Ovary (tissue), 3 donors: Measurements from ENCODE around the gene ARID1B.

ENCODE experiments used
- POLR2A ChIP-seq: fragments of 450-650 bp; IDR thresholded peaks from one replicate; pipeline ENCODE4 v1.6.1; 2017; ENCODE audit warnings: antibody characterized with exemption, mild to moderate bottlenecking, moderate library complexity
- TF ChIP-seq, protein P1 (sequence below), 3 donors: fragments of 450-650 bp in 2 of 3; fragments of 200-600 bp in 1 of 3; IDR thresholded peaks; one replicate each; pipeline versions ENCODE4 v1.5.1 to v1.8.0; 2016 to 2022; ENCODE audit warnings: antibody characterized with exemption in 3 of 3, mild to moderate bottlenecking in 1 of 3
- donor health status: DM: no; HTN: no; CAD: no.

DNA sequence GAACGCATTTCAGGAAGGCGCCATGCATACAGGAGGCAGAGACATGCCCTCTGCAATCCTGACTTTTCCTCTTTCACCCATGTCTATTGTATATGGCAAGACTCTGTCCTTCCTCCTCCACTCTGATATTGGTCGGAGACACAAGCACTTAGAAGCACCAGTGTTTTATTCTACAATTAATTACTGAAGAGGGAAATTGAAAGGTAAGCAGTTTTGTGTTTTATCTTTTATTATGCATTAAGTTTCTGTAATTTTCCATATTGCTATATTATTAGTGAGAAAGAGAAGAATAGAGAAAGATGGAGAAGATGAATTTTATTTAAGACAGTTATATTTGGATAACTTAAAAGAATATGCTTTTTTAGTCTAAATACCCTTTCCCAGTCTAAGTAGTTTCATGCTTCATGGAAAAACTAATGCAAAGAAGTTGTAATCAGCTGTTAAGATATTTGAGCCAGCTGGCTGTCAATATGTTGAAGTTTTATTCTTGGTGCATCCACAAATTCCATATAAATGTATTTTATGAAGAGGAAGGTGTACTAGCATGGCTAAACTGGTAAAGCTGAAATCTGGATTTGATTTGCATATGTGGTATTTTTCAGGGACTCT, 13.6 kb downstream of the ARID1B start:
- TF ChIP-seq, protein P1, sequence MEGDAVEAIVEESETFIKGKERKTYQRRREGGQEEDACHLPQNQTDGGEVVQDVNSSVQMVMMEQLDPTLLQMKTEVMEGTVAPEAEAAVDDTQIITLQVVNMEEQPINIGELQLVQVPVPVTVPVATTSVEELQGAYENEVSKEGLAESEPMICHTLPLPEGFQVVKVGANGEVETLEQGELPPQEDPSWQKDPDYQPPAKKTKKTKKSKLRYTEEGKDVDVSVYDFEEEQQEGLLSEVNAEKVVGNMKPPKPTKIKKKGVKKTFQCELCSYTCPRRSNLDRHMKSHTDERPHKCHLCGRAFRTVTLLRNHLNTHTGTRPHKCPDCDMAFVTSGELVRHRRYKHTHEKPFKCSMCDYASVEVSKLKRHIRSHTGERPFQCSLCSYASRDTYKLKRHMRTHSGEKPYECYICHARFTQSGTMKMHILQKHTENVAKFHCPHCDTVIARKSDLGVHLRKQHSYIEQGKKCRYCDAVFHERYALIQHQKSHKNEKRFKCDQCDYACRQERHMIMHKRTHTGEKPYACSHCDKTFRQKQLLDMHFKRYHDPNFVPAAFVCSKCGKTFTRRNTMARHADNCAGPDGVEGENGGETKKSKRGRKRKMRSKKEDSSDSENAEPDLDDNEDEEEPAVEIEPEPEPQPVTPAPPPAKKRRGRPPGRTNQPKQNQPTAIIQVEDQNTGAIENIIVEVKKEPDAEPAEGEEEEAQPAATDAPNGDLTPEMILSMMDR (IDR thresholded peaks at IDR 0.05): no peak
- TF ChIP-seq POLR2A: no peak
